K562 (cell line): ENCODE measurements around the gene HTR3B. TPM values are rescaled to one million over a fixed set of nuclear protein-coding genes. Genes with fewer than 3 reads are reported as not detected.

Experiments
- DPF2 ChIP-seq: fragments of 450-650 bp; IDR thresholded peaks from 2 replicates; pipeline ENCODE4 v1.6.1; 2016
- FOXJ2 ChIP-seq: fragments of 200-800 bp; sonication (Bioruptor generic); IDR thresholded peaks from 2 replicates; pipeline ENCODE4 v1.6.1; 2016; ENCODE audit warnings: missing genetic modification characterization, missing compliant biosample characterization
- FOXK1 ChIP-seq: sonication (generic); formaldehyde crosslinking; IDR thresholded peaks from 2 replicates; pipeline ENCODE4 v1.8.0; 2022; ENCODE audit warnings: missing genetic modification reagents, mild to moderate bottlenecking, borderline replicate concordance
- NCOR1 ChIP-seq: fragments of 450-650 bp; IDR thresholded peaks from 2 replicates; pipeline ENCODE4 v1.6.1; 2016; ENCODE audit warnings: mild to moderate bottlenecking, moderate library complexity
- NFE2L1 ChIP-seq: fragments of 450-650 bp; IDR thresholded peaks from 2 replicates; pipeline ENCODE4 v1.6.1; 2016; ENCODE audit warnings: missing genetic modification characterization, low read depth, mild to moderate bottlenecking, missing compliant biosample characterization, moderate library complexity, borderline replicate concordance
- NFRKB ChIP-seq: fragments of 450-650 bp; IDR thresholded peaks from 2 replicates; pipeline ENCODE4 v1.6.1; 2016; ENCODE audit warnings: low read depth
- SETDB1 ChIP-seq: IDR thresholded peaks from one replicate; pipeline ENCODE4 v1.6.1; 2012; ENCODE audit warnings: low read length, control low read depth, inconsistent platforms
- SMAD1 ChIP-seq: fragments of 150-350 bp; IDR thresholded peaks from 2 replicates; pipeline ENCODE4 v1.6.1; 2014; ENCODE audit warnings: low read length, low read depth; ENCODE audit not compliant: partially characterized antibody
- SMC3 ChIP-seq: conservative IDR thresholded peaks from 2 replicates; pipeline ENCODE4 v1.6.1; 2011; ENCODE audit warnings: low read depth, low read length, improper control_type of control experiment; ENCODE audit not compliant: insufficient read depth
- XRCC3 ChIP-seq: fragments of 450-650 bp; IDR thresholded peaks from 2 replicates; pipeline ENCODE4 v1.6.1; 2017; ENCODE audit warnings: mild to moderate bottlenecking, moderate library complexity
- ZBTB7A ChIP-seq: IDR thresholded peaks from 2 replicates; pipeline ENCODE4 v1.6.1; 2011; ENCODE audit warnings: low read depth, mild to moderate bottlenecking, low read length, moderate library complexity, borderline replicate concordance; ENCODE audit not compliant: control insufficient read depth
- ZKSCAN1 ChIP-seq: fragments of 150-350 bp; IDR thresholded peaks from 2 replicates; pipeline ENCODE4 v1.6.1; 2016; ENCODE audit warnings: low read depth, low read length
- ZNF311 ChIP-seq: fragments of 250-450 bp; sonication (Bioruptor Pico); IDR thresholded peaks from 2 replicates; pipeline ENCODE4 v1.4.0; 2020; ENCODE audit warnings: mild to moderate bottlenecking, moderate library complexity
- polyA plus RNA-seq, 8 experiments: library from polyadenylated mRNA; depleted of rRNA in 4 of 8; stranded (reverse) in 5 of 8; unstranded in 3 of 8; fragments of >200 nt; fragmentation: Nextera tagmentation in 2 of 8; fragmentation: Illumina TruSeq in 1 of 8; extraction: Ambion mirVana in 2 of 8; extraction: Trizol in 1 of 8; gene quantifications; 2 replicates each; pipeline versions ENCODE4 v1.2.1 to v1.2.3, GENCODE V29; 2011 to 2014; ENCODE audit warnings: inconsistent platforms in 1 of 8, missing spikeins in 1 of 8
- total RNA-seq, 7 experiments: library from RNA; depleted of rRNA in 6 of 7; stranded (reverse); fragments of >200 nt in 6 of 7; fragmentation: Illumina TruSeq in 2 of 7; extraction: Trizol in 2 of 7; gene quantifications; 2 replicates each; pipeline versions ENCODE4 v1.2.1 to v1.2.3, GENCODE V29; 2011 to 2021; ENCODE audit warnings: low replicate concordance in 1 of 7
- TF ChIP-seq, protein P1 (sequence below): sonication (generic); formaldehyde crosslinking; IDR thresholded peaks from 2 replicates; pipeline ENCODE4 v1.8.1; 2023; ENCODE audit warnings: mild to moderate bottlenecking, missing genetic modification reagents
- TF ChIP-seq, protein P2 (sequence below): fragments of 250-450 bp; sonication (Bioruptor Pico); IDR thresholded peaks from 2 replicates; pipeline ENCODE4 v1.8.0; 2021; ENCODE audit warnings: moderate library complexity, mild to moderate bottlenecking, inconsistent platforms
- TF ChIP-seq, protein P3 (sequence below): sonication (generic); formaldehyde crosslinking; IDR thresholded peaks from 2 replicates; pipeline ENCODE4 v1.8.0; 2022; ENCODE audit warnings: missing genetic modification reagents, mild to moderate bottlenecking, borderline replicate concordance
- TF ChIP-seq, protein P4 (sequence below): fragments of 250-450 bp; sonication (Bioruptor Pico); IDR thresholded peaks from 2 replicates; pipeline ENCODE4 v1.5.0; 2020; ENCODE audit warnings: mild to moderate bottlenecking, borderline replicate concordance
- TF ChIP-seq, protein P5 (sequence below): IDR thresholded peaks from 2 replicates; pipeline ENCODE4 v1.6.1; 2012; ENCODE audit warnings: low read depth, low read length, improper control_type of control experiment, borderline replicate concordance
- TF ChIP-seq, protein P6 (sequence below): fragments of 250-450 bp; sonication (Bioruptor Pico); IDR thresholded peaks from 2 replicates; pipeline ENCODE4 v1.4.0; 2020; ENCODE audit warnings: mild to moderate bottlenecking, moderate library complexity

Gene HTR3B
- total and polyA plus RNA-seq, 9 of the 15 experiments (the other 6 are each of a cell fraction or from before 2014, with no cell fraction given) = not detected

DNA sequence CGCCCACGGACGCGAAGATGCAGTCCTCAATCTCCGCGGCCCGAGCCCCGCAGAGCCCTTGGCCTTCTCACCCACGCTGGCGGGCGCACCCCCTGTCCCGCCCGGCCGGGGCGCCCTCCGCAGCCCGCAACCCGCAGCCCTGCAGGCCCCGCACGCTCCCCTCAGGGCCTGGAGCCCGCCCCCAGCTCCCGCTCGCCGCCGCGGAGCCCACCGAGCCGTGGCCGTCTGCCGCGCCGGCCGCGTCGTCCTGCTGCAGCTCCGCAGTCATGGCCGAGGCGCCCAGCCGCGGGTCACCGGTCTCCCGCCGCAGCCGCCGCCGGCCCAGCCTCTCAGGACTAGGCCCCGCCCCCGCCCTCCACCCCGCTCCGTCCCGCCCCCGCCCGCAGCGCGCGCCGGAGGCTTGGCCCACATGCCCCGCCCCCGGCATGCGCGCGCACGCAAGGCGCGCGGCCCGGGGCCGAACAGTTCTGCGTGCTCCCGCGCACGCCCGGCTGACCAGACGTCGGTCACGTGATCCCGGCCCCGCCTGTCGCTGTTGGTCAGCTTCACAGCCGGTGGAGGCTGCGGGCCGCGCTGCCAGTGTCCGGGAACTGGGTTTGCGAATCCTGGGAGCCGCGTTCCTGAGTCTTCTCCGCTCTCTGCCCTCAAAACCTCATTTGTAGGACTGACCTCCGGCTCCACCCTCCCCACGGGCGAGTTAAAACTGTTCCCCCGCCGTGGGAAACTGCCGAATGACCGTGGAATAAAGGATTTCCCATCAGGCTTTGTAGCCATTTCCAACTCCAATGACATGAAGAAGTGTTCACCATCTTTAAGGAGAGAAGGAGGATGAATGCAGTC, 29.1 kb upstream of the HTR3B start, which contains the start of gene USP28 (continued):
- TF ChIP-seq NFRKB = peak; percentile 97
- TF ChIP-seq FOXJ2 (tag) = no peak
- no peak; the same call in 1 of the 2 replicates for TF ChIP-seq DPF2
- 0 out of 2 replicates have a peak, but pooled peaks have one; percentile 20 for TF ChIP-seq ZKSCAN1
- TF ChIP-seq, protein P1, sequence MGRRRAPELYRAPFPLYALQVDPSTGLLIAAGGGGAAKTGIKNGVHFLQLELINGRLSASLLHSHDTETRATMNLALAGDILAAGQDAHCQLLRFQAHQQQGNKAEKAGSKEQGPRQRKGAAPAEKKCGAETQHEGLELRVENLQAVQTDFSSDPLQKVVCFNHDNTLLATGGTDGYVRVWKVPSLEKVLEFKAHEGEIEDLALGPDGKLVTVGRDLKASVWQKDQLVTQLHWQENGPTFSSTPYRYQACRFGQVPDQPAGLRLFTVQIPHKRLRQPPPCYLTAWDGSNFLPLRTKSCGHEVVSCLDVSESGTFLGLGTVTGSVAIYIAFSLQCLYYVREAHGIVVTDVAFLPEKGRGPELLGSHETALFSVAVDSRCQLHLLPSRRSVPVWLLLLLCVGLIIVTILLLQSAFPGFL (CRISPR knock-in tag) = no peak
- TF ChIP-seq, protein P2, sequence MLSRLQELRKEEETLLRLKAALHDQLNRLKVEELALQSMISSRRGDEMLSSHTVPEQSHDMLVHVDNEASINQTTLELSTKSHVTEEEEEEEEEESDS (CRISPR knock-in tag) = no peak
- TF ChIP-seq ZBTB7A = peak; percentile 37; the same call in 1 of the 2 replicates
- peak; percentile 17; the same call in 1 of the 2 replicates for TF ChIP-seq NCOR1
- TF ChIP-seq ZNF311 (CRISPR knock-in tag) = 0 out of 2 replicates have a peak, but pooled peaks have one; percentile 29
- no peak for TF ChIP-seq FOXK1
- TF ChIP-seq SETDB1 = no peak
- TF ChIP-seq, protein P3, sequence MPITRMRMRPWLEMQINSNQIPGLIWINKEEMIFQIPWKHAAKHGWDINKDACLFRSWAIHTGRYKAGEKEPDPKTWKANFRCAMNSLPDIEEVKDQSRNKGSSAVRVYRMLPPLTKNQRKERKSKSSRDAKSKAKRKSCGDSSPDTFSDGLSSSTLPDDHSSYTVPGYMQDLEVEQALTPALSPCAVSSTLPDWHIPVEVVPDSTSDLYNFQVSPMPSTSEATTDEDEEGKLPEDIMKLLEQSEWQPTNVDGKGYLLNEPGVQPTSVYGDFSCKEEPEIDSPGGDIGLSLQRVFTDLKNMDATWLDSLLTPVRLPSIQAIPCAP (CRISPR knock-in tag) = no peak
- TF ChIP-seq, protein P4, sequence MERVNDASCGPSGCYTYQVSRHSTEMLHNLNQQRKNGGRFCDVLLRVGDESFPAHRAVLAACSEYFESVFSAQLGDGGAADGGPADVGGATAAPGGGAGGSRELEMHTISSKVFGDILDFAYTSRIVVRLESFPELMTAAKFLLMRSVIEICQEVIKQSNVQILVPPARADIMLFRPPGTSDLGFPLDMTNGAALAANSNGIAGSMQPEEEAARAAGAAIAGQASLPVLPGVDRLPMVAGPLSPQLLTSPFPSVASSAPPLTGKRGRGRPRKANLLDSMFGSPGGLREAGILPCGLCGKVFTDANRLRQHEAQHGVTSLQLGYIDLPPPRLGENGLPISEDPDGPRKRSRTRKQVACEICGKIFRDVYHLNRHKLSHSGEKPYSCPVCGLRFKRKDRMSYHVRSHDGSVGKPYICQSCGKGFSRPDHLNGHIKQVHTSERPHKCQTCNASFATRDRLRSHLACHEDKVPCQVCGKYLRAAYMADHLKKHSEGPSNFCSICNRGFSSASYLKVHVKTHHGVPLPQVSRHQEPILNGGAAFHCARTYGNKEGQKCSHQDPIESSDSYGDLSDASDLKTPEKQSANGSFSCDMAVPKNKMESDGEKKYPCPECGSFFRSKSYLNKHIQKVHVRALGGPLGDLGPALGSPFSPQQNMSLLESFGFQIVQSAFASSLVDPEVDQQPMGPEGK (CRISPR knock-in tag) = no peak
- TF ChIP-seq SMAD1 = peak; percentile 77
- no peak for TF ChIP-seq NFE2L1 (tag)
- TF ChIP-seq, protein P5, sequence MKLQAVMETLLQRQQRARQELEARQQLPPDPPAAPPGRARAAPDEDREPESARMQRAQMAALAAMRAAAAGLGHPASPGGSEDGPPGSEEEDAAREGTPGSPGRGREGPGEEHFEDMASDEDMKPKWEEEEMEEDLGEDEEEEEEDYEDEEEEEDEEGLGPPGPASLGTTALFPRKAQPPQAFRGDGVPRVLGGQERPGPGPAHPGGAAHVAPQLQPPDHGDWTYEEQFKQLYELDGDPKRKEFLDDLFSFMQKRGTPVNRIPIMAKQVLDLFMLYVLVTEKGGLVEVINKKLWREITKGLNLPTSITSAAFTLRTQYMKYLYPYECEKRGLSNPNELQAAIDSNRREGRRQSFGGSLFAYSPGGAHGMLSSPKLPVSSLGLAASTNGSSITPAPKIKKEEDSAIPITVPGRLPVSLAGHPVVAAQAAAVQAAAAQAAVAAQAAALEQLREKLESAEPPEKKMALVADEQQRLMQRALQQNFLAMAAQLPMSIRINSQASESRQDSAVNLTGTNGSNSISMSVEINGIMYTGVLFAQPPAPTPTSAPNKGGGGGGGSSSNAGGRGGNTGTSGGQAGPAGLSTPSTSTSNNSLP = no peak
- TF ChIP-seq, protein P6, sequence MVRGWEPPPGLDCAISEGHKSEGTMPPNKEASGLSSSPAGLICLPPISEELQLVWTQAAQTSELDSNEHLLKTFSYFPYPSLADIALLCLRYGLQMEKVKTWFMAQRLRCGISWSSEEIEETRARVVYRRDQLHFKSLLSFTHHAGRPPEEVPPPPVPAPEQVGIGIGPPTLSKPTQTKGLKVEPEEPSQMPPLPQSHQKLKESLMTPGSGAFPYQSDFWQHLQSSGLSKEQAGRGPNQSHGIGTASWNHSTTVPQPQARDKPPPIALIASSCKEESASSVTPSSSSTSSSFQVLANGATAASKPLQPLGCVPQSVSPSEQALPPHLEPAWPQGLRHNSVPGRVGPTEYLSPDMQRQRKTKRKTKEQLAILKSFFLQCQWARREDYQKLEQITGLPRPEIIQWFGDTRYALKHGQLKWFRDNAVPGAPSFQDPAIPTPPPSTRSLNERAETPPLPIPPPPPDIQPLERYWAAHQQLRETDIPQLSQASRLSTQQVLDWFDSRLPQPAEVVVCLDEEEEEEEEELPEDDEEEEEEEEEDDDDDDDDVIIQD = 0 out of 2 replicates have a peak, but pooled peaks have one; percentile 53
- no peak for TF ChIP-seq XRCC3
- TF ChIP-seq SMC3 = no peak
